Astrocyte of the cerebellum (primary cell): ENCODE results near the gene CDK18.

ENCODE experiments used
- DNase-seq: peaks from one replicate; pipeline ENCODE4 v3.0.0-alpha.2; 2011; ENCODE audit warnings: low read depth
- H3K4me3 ChIP-seq: 2 replicates; pipeline ENCODE4 v1.5.1; 2011; ENCODE audit warnings: mild to moderate bottlenecking, low read depth, low read length, moderate library complexity
- CTCF ChIP-seq: IDR thresholded peaks from 2 replicates; pipeline ENCODE4 v1.5.1; 2012; ENCODE audit warnings: low read length, low read depth, moderate library complexity, mild to moderate bottlenecking; ENCODE audit errors: missing control alignments
- in situ Hi-C: cut with HindIII; loops from 2 replicates; pipeline ENCODE4 v1.10.0; 2017; ENCODE audit warnings: low sequenced_read_pairs

CDK18 gene

DNA sequence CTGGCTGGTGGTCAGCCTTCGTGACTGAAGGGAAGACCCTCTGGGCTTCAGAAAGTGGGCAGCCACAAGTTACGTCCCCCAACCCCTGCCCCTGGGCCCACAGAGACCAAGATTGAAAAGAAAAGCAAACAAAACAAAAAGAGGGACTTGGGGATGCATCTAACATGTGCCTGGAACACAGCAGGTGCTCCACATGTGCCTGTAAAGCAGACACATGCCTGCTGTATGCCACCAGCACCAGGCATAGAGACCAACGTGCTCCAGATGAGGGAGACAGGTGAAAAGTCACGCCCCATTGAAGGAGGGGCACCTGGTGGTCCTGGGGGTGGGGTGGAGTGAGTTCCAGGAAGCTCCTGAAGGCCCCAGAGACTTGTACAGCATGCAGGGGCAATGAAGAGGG lies 11.9 kb downstream of the CDK18 start:
- no peak for TF ChIP-seq CTCF
- H3K4me3 ChIP-seq: no peak overlapping the region
- DNase-seq: no peak
- in situ Hi-C loops: no loop called here

GRCh38 chr1:205517288-205517687 lies 12.8 kb downstream of the CDK18 start:
- DNase-seq: no peak
- no peak overlapping the region for H3K4me3 ChIP-seq
- no peak for TF ChIP-seq CTCF
- in situ Hi-C loops: no loop called here

DNA sequence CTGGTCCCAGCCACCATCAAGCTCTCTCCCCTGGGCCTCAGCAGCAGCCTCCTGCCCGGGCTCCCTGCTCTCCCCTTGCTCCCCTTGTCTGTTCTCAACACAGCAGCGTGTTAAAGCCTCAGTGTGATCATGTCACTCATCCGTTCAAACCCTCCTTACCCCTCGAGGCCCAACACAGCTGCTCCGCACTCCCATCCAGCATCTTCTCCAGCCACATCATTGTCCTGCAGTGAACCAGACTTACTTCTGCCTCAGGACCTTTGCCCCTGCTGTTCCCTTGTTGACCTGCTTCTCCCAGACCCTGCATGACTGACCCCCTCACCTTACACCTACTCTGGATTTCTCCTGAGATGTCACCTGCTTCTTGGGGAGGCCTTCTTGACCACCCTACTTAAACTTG lies 13.3 kb downstream of the CDK18 start:
- in situ Hi-C loops: no loop called here
- TF ChIP-seq CTCF: no peak

DNA sequence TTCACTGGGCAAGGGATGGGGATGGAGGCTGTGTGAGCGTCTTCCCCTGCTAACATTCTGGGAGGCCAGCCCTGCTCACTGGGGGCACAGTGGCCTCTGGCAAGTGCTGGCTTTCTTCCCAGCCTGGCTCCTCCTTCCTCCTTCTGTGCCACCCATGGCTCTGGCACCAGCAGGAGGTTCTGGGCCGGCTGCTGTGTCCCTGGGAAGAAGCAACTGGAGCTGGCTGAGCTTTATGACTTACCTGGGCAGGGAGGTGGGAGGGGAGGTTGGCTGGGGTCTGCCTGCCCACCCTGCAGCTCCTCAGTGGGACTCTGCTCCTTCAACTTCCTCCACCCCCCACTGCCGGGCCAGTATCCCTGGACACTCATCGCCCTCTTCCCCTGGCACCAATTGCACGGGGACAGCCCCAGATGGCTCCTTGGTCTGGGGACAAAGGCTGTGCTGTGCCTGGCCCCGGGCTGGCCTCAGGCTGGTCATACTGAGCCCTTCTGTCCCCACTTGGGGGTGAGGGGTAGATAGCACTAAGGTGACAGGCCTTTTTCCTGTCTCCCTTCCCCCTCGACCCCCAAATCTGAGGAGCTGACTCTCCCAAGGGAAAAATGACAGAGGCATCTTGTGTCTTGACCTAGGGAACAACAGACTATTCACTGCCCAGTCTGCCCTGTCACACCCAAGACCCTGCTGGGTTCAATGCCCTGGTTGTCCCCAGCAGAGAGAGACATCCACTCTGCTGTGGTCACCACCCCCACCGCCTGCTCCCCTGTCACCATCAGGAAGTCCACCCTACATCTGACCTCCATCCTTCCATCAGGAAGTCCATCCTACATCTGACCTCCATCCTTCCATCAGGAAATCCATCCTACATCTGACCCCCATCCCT lies 14.4 kb downstream of the CDK18 start:
- no peak overlapping the region for H3K4me3 ChIP-seq
- in situ Hi-C loops: no loop called here
- no peak for TF ChIP-seq CTCF
- no peak for DNase-seq

More for the DNA sequence above, 13.3 kb downstream of the CDK18 start:
- no peak for DNase-seq
- H3K4me3 ChIP-seq: no peak overlapping the region

- no peak for DNase-seq
These were observed 15.2 kb downstream of the CDK18 start for GRCh38 chr1:205519541-205520131.

GRCh38 chr1:205520709-205521108 lies 16.2 kb downstream of the CDK18 start:
- no peak for DNase-seq
- in situ Hi-C loops: loop anchor here (5.0 kb wide), 1 partner anchor 52 kb away; no protein-coding TSS in a partner anchor
- TF ChIP-seq CTCF: no peak
- H3K4me3 ChIP-seq: no peak overlapping the region

More at GRCh38 chr1:205519541-205520131, 15.2 kb downstream of the CDK18 start:
- H3K4me3 ChIP-seq: no peak overlapping the region
- no peak for TF ChIP-seq CTCF
- in situ Hi-C loops: loop anchor here (5.0 kb wide), 1 partner anchor 53 kb away; no protein-coding TSS in a partner anchor
